Fibroblast of pulmonary artery (primary cell): ENCODE measurements around the gene TASL.
"Not testable (repeated sequence)": the region's sequence is repeated elsewhere in the genome, so short reads cannot be mapped to it uniquely, and the experiment has no call there.

Source experiments
- DNase-seq: peaks from one replicate; pipeline ENCODE4 v3.0.0-alpha.2; 2010; ENCODE audit warnings: low read depth
- H3K4me3 ChIP-seq: replicated peaks from 2 replicates; pipeline ENCODE4 v1.5.1; 2011; ENCODE audit warnings: low read depth, mild to moderate bottlenecking, control low read depth, low read length, moderate library complexity
- CTCF ChIP-seq: IDR thresholded peaks from 2 replicates; pipeline ENCODE4 v1.5.1; 2011; ENCODE audit warnings: mild to moderate bottlenecking, control low read depth, low read length, inconsistent platforms; ENCODE audit errors: missing control alignments

TASL gene

GRCh38 chrX:30580641-30581040 lies 3.1 kb upstream of the TASL start:
- TF ChIP-seq CTCF, result no peak
- no peak overlapping the region for H3K4me3 ChIP-seq
- no peak for DNase-seq

- TF ChIP-seq CTCF, result no peak
- no peak overlapping the region for H3K4me3 ChIP-seq
- no peak for DNase-seq
Observed at GRCh38 chrX:30576881-30577280, 685 bp downstream of the TASL start.

- TF ChIP-seq CTCF, result no peak
- no peak for DNase-seq
- no peak overlapping the region for H3K4me3 ChIP-seq
Observed at GRCh38 chrX:30573125-30573524, 4.4 kb downstream of the TASL start.

GRCh38 chrX:30572678-30573077 lies 4.9 kb downstream of the TASL start:
- no peak overlapping the region for H3K4me3 ChIP-seq
- no peak for DNase-seq
- TF ChIP-seq CTCF, result no peak

- no peak for DNase-seq
- H3K4me3 ChIP-seq, result no peak overlapping the region
- no peak for TF ChIP-seq CTCF
Observed at GRCh38 chrX:30572004-30572403, 5.6 kb downstream of the TASL start.

GRCh38 chrX:30570505-30570904 lies 7.1 kb downstream of the TASL start:
- no peak overlapping the region for H3K4me3 ChIP-seq
- TF ChIP-seq CTCF, result peak; percentile 41
- peak; percentile 49 for DNase-seq

- DNase-seq, result peak; percentile 47
- no peak for TF ChIP-seq CTCF
- no peak overlapping the region for H3K4me3 ChIP-seq
Observed at GRCh38 chrX:30568136-30568535, 9.4 kb downstream of the TASL start.

- not testable (repeated sequence) for H3K4me3 ChIP-seq, DNase-seq
Observed at GRCh38 chrX:30563070-30563469, 14.5 kb downstream of the TASL start.
